NCI-H1436 treated with DMSO at 0.1 percent for 48 hours (cell line): ENCODE data around the gene DPAGT1.

Source experiments
- DNase-seq: peaks from one replicate; lab custom pipeline; 2025; lab: John Stamatoyannopoulos, UW

DPAGT1 gene

GRCh38 chr11:119057000-119057769 is 44.5 kb downstream of the DPAGT1 start, which contains the start of gene HYOU1:
Gene HYOU1, minus strand, starts transcription at chr11:119057205. Its CDS starts 1,045 bp downstream, at chr11:119056160.
- DNase-seq, result peak; percentile 72

GRCh38 chr11:119056421-119056999 is 45.1 kb downstream of the DPAGT1 start:
- DNase-seq, result no peak

- DNase-seq, result no peak
Observed at GRCh38 chr11:119055901-119056300, 45.8 kb downstream of the DPAGT1 start.

- DNase-seq, result no peak
Observed at GRCh38 chr11:119054418-119054817, 47.2 kb downstream of the DPAGT1 start.

GRCh38 chr11:119052163-119052814 is 49.4 kb downstream of the DPAGT1 start:
- no peak for DNase-seq

- no peak for DNase-seq
Observed at GRCh38 chr11:119051440-119052162, 50.1 kb downstream of the DPAGT1 start.

GRCh38 chr11:119049081-119049480 is 52.6 kb downstream of the DPAGT1 start:
- no peak for DNase-seq

GRCh38 chr11:119048644-119049043 is 53.0 kb downstream of the DPAGT1 start:
- DNase-seq, result no peak

GRCh38 chr11:119047205-119047604 is 54.4 kb downstream of the DPAGT1 start:
- DNase-seq, result no peak
